NT2/D1 (cell line): ENCODE results near the gene NEUROG3.
A peak's percentile ranks its signal among the peaks of the same experiment; 100 is the strongest.

Experiments
- SUZ12 ChIP-seq: IDR thresholded peaks from 2 replicates; pipeline ENCODE4 v1.6.1; 2011; ENCODE audit not compliant: insufficient read length, insufficient read depth; ENCODE audit errors: extremely low read depth
- YY1 ChIP-seq: IDR thresholded peaks from 2 replicates; pipeline ENCODE4 v1.6.1; 2011; ENCODE audit not compliant: insufficient read length, insufficient read depth
- ZNF274 ChIP-seq: IDR thresholded peaks from 2 replicates; pipeline ENCODE4 v1.6.1; 2011; ENCODE audit warnings: mild to moderate bottlenecking, low read depth, low read length

DNA sequence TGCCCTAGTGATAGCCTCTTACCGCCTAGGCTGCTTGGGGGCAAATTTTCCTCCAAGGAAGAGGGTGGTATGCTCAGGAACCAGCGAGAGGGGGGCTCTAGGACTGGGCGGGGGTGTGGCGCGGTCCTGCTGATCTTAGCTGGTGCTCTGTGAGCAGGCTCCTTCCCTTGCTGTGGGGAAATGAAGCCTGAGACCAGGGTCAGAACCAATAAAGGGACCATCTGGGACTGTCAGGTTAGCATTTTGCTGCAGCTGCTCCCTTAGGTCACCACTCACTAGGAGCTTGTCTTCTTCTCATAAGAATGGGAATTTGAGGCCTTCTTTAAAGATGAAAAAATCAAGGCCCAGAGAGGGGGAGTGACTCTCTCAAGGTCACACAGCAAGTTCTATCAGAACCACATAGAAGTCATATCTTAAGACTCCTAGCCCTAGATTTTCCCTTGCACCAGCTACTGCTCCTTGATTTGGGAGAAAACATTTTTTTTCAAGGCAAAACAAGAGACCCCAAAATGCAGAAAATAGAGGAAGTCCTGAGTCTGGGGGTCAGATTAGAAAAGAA, 2.0 kb upstream of the NEUROG3 start:
- TF ChIP-seq YY1 (no peak), ZNF274 (no peak), SUZ12 (peak; percentile 67)
